Adipocyte (in vitro differentiated cells): ENCODE measurements around the gene MACROD2.

ENCODE experiments used
- DNase-seq: peaks from one replicate; pipeline ENCODE4 v3.0.0-alpha.2; 2015; ENCODE audit warnings: low read depth
- H3K27me3 ChIP-seq: replicated peaks from 2 replicates; pipeline ENCODE4 v1.7.0; 2013; ENCODE audit warnings: mild to moderate bottlenecking, low read length, moderate library complexity; ENCODE audit not compliant: control insufficient read depth, insufficient read depth
- H3K36me3 ChIP-seq: 2 replicates; pipeline ENCODE4 v1.7.0; 2013; ENCODE audit warnings: low read length, mild to moderate bottlenecking, moderate library complexity; ENCODE audit not compliant: control insufficient read depth, insufficient read depth, severe bottlenecking
- H3K4me1 ChIP-seq: 2 replicates; pipeline ENCODE4 v1.7.0; 2013; ENCODE audit warnings: mild to moderate bottlenecking, low read length, moderate library complexity; ENCODE audit not compliant: control insufficient read depth, insufficient read depth
- H3K4me3 ChIP-seq: 2 replicates; pipeline ENCODE4 v1.7.0; 2013; ENCODE audit warnings: mild to moderate bottlenecking, low read length, moderate library complexity
- H3K9ac ChIP-seq: 2 replicates; pipeline ENCODE4 v1.7.0; 2013; ENCODE audit warnings: mild to moderate bottlenecking, low read length, moderate library complexity
- H3K9me3 ChIP-seq: 2 replicates; pipeline ENCODE4 v1.7.0; 2013; ENCODE audit warnings: mild to moderate bottlenecking, low read length, moderate library complexity; ENCODE audit not compliant: control insufficient read depth

The MACROD2 gene

GRCh38 chr20:14481863-14482262, 486.5 kb downstream of the MACROD2 start:
- Histone ChIP-seq H3K4me3 (no peak overlapping the region), H3K27me3 (no peaks in the 10 kb centered on the region), H3K4me1 (peaks cover 28% of the 10 kb centered on the region), H3K9me3 (no peaks in the 10 kb centered on the region), H3K36me3 (no peaks in the 10 kb centered on the region), H3K9ac (no peak overlapping the region)
- DNase-seq: peak; percentile 75

- H3K9me3 ChIP-seq: no peaks in the 10 kb centered on the region
- H3K4me3 ChIP-seq: no peak overlapping the region
- H3K4me1 ChIP-seq: peaks cover 11% of the 10 kb centered on the region
- DNase-seq: peak; percentile 16
- H3K9ac ChIP-seq: no peak overlapping the region
- no peaks in the 10 kb centered on the region for H3K36me3 ChIP-seq
- H3K27me3 ChIP-seq: no peaks in the 10 kb centered on the region
Measured at GRCh38 chr20:14488212-14488611, 492.9 kb downstream of the MACROD2 start.

GRCh38 chr20:14488756-14489479, 493.6 kb downstream of the MACROD2 start:
- Histone ChIP-seq H3K4me1 (peaks cover 11% of the 10 kb centered on the region), H3K4me3 (no peak overlapping the region)
- no peak for DNase-seq

GRCh38 chr20:14489544-14489943, 494.2 kb downstream of the MACROD2 start:
- no peak for DNase-seq

More at GRCh38 chr20:14488756-14489479, 493.6 kb downstream of the MACROD2 start:
- H3K27me3 ChIP-seq: no peaks in the 10 kb centered on the region
- H3K9ac ChIP-seq: no peak overlapping the region
- H3K9me3 ChIP-seq: no peaks in the 10 kb centered on the region
- no peaks in the 10 kb centered on the region for H3K36me3 ChIP-seq

GRCh38 chr20:14491436-14491835, 496.1 kb downstream of the MACROD2 start:
- Histone ChIP-seq H3K27me3 (no peaks in the 10 kb centered on the region), H3K9ac (no peak overlapping the region), H3K4me3 (no peak overlapping the region), H3K4me1 (peaks cover 11% of the 10 kb centered on the region), H3K9me3 (no peaks in the 10 kb centered on the region), H3K36me3 (no peaks in the 10 kb centered on the region)
- DNase-seq: no peak

More at GRCh38 chr20:14489544-14489943, 494.2 kb downstream of the MACROD2 start:
- H3K27me3 ChIP-seq: no peaks in the 10 kb centered on the region
- H3K4me1 ChIP-seq: peaks cover 11% of the 10 kb centered on the region
- H3K4me3 ChIP-seq: no peak overlapping the region
- H3K36me3 ChIP-seq: no peaks in the 10 kb centered on the region
- no peak overlapping the region for H3K9ac ChIP-seq
- no peaks in the 10 kb centered on the region for H3K9me3 ChIP-seq

- H3K27me3 ChIP-seq: no peaks in the 10 kb centered on the region
- H3K4me3 ChIP-seq: no peak overlapping the region
- no peaks in the 10 kb centered on the region for H3K9me3 ChIP-seq
- DNase-seq: no peak
- no peaks in the 10 kb centered on the region for H3K36me3 ChIP-seq
- H3K9ac ChIP-seq: no peak overlapping the region
- peaks cover 8% of the 10 kb centered on the region for H3K4me1 ChIP-seq
Measured at GRCh38 chr20:14493408-14493807, 498.1 kb downstream of the MACROD2 start.

- H3K36me3 ChIP-seq: no peaks in the 10 kb centered on the region
- no peaks in the 10 kb centered on the region for H3K9me3 ChIP-seq
- DNase-seq: no peak
- H3K27me3 ChIP-seq: no peaks in the 10 kb centered on the region
- no peaks in the 10 kb centered on the region for H3K4me1 ChIP-seq
- no peak overlapping the region for H3K4me3 ChIP-seq
- H3K9ac ChIP-seq: no peak overlapping the region
Measured at GRCh38 chr20:14494355-14494754, 499.0 kb downstream of the MACROD2 start.

- Histone ChIP-seq H3K27me3 (no peaks in the 10 kb centered on the region), H3K4me1 (no peaks in the 10 kb centered on the region), H3K9ac (no peak overlapping the region), H3K9me3 (no peaks in the 10 kb centered on the region), H3K36me3 (no peaks in the 10 kb centered on the region), H3K4me3 (no peak overlapping the region)
- no peak for DNase-seq
Measured at GRCh38 chr20:14495066-14495465, 499.8 kb downstream of the MACROD2 start.

- H3K27me3 ChIP-seq: no peaks in the 10 kb centered on the region
- H3K4me3 ChIP-seq: no peak overlapping the region
- H3K9me3 ChIP-seq: no peaks in the 10 kb centered on the region
- peak; percentile 44 for DNase-seq
- no peaks in the 10 kb centered on the region for H3K36me3 ChIP-seq
- no peaks in the 10 kb centered on the region for H3K4me1 ChIP-seq
- H3K9ac ChIP-seq: no peak overlapping the region
Measured at GRCh38 chr20:14497004-14497403, 501.7 kb downstream of the MACROD2 start.

GRCh38 chr20:14498772-14499171, 503.5 kb downstream of the MACROD2 start:
- Histone ChIP-seq H3K4me1 (no peaks in the 10 kb centered on the region), H3K9me3 (no peaks in the 10 kb centered on the region), H3K9ac (no peak overlapping the region), H3K27me3 (no peaks in the 10 kb centered on the region), H3K4me3 (no peak overlapping the region), H3K36me3 (no peaks in the 10 kb centered on the region)
- DNase-seq: no peak

GRCh38 chr20:14505476-14505875, 510.2 kb downstream of the MACROD2 start:
- no peak for DNase-seq
- H3K4me3 ChIP-seq: no peak overlapping the region
- H3K36me3 ChIP-seq: no peaks in the 10 kb centered on the region
- no peaks in the 10 kb centered on the region for H3K27me3 ChIP-seq
- no peak overlapping the region for H3K9ac ChIP-seq
- H3K4me1 ChIP-seq: no peaks in the 10 kb centered on the region
- H3K9me3 ChIP-seq: peaks cover 4% of the 10 kb centered on the region

- H3K27me3 ChIP-seq: no peaks in the 10 kb centered on the region
- no peaks in the 10 kb centered on the region for H3K4me1 ChIP-seq
- peaks cover 4% of the 10 kb centered on the region for H3K9me3 ChIP-seq
- H3K4me3 ChIP-seq: no peak overlapping the region
- H3K36me3 ChIP-seq: no peaks in the 10 kb centered on the region
- H3K9ac ChIP-seq: no peak overlapping the region
- DNase-seq: no peak
Measured at GRCh38 chr20:14507711-14508110, 512.4 kb downstream of the MACROD2 start.
